Left lobe of liver (tissue), 2 donors: Measurements from ENCODE around the gene ITPKB. TPM values are rescaled to one million over a fixed set of nuclear protein-coding genes. Genes with fewer than 3 reads are reported as not detected.
A peak's percentile ranks its signal among the peaks of the same experiment; 100 is the strongest.

ENCODE experiments used
- ATAC-seq: fragments of 200-7000 bp; cut with Tn5 transposase; one replicate; pipeline ENCODE4 v1.9.1; 2020; ENCODE audit warnings: mild to moderate bottlenecking, moderate library complexity
- DNase-seq: peaks from one replicate; pipeline ENCODE4 v3.0.0-alpha.2; 2020; ENCODE audit warnings: low spot score
- total RNA-seq: library from RNA; stranded (reverse); gene quantifications from one replicate; pipeline ENCODE4 v1.2.1, GENCODE V29; 2021
- donor health status: DM: no; HTN: no; CAD: no; lungs with moderate emphysema.
- donor health status: DM: no; HTN: yes; CAD: no.

The ITPKB gene
- total RNA-seq, 1 donor from 2014 or later, result 3.1 TPM

DNA sequence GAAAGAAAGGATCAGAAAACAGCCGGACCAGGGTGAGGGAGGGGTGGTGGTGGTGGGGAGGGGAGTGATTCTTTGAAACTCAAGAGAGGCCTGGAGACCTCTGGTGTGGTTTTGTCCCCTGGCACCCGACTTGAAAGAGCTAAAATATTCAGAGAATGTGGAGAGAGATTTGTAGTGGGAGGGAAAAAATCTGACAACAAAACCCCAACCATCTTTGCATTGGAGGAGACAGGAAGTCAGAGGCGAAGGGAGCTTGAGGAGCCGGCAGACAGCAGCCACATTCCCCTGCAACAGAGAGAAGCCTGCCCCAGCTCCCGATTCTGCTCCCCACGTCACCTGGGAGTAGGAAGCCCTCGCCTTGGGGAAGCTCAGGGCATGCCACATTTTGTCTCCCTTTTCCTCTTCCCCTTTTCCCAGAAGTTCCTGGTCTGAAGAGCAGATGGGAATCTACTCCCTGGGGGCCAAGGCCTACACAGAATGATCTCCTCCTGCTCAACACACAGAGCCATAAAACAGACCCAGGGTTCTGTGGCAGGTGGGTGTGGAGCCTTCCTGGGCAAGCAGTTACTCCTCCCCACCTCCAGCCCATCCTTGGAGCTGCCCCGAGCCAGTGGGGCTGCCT is 84.9 kb downstream of the ITPKB start:
- no peak for ATAC-seq
- DNase-seq, result no peak

- no peak for DNase-seq
- ATAC-seq, result no peak
These were observed 85.7 kb downstream of the ITPKB start for GRCh38 chr1:226653311-226653921.

- DNase-seq, result no peak
These were observed 86.5 kb downstream of the ITPKB start for GRCh38 chr1:226652613-226653012.

GRCh38 chr1:226651732-226652105 is 87.4 kb downstream of the ITPKB start:
- no peak for ATAC-seq
- DNase-seq, result no peak

More at GRCh38 chr1:226652613-226653012, 86.5 kb downstream of the ITPKB start:
- no peak for ATAC-seq

GRCh38 chr1:226651041-226651731 is 87.9 kb downstream of the ITPKB start:
- no peak for ATAC-seq
- no peak for DNase-seq

GRCh38 chr1:226650236-226650841 is 88.7 kb downstream of the ITPKB start:
- ATAC-seq (no peak), DNase-seq (no peak)

DNA sequence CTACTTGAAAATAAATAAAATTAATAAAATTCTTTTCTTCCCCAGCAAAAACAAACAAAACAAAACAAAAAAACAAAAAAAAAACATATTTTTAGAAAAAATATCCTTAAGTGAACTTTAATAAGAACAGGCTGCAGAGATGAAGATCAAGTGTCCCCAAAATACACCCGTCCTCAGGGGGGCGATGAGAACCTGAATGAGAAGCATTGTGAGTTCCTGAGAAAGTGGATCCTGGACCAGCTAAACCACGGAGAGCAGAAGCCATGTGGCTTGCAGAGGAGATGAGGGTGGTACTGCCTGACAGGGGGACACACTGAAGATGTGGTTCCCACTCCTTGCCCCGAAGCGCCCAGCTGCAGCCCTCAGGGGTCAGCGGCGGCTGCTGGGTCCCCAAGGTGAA is 89.3 kb downstream of the ITPKB start:
- DNase-seq (no peak), ATAC-seq (peak; percentile 36)

DNA sequence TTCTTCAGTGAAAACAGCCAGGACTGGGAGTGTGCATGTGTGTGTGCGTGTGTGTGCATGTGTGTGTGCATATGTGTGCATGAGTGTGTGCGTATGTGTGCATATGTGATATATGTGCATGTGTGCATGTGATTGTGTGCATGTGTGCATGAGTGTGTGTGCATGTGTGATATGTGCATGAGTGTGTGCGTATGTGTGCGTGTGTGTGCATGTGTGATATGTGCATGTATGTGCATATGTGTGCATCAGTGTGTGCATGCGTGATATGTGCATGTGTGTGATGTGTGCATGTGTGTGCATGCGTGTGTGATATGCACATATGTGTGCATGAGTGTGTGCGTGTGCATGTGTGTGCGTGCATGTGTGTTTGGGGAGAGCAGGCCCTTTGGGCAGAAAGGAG is 89.8 kb downstream of the ITPKB start:
- DNase-seq (no peak), ATAC-seq (no peak)

DNA sequence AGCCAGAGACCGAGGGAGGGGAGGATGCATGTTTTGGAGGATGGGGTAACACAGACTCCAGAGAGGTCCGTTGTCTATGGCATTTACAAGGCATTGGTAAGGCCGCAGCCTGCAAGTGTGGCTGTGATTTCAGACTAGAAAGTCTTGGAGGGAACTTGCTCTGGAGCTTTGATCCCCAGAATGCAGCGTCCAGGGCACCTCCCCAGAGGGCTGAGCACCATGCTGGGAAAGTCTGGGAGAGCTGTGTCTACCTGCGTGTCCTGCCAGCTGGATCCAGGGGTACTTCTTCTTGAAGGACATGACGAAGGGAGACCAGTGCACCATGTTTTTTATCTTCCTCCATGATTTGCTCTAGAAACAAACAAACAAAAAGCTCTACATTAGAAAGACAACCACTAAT is 90.7 kb downstream of the ITPKB start:
- DNase-seq, result no peak
- ATAC-seq, result no peak

DNA sequence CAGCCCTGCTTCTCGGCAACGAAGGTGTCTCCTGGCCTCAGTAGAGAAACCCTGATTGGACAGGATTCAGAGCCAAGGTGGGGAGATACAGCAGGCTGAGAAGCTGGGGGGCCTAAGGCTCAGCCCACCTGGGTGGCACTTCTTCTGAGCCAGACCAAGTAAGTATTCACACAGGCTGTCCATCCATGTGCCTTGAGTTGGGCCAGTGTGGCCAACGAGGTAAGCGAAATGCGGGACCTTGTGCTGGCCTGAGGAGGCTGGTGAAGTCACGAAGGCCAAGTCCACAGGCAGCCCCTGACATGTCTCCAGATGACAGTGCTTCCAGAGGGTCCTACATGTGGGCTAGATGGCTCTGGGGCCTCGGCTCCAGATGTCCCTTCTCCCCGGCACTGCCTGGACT is 91.4 kb downstream of the ITPKB start:
- ATAC-seq (no peak), DNase-seq (no peak)

GRCh38 chr1:226646870-226647449 is 92.1 kb downstream of the ITPKB start:
- DNase-seq, result no peak
- no peak for ATAC-seq

DNA sequence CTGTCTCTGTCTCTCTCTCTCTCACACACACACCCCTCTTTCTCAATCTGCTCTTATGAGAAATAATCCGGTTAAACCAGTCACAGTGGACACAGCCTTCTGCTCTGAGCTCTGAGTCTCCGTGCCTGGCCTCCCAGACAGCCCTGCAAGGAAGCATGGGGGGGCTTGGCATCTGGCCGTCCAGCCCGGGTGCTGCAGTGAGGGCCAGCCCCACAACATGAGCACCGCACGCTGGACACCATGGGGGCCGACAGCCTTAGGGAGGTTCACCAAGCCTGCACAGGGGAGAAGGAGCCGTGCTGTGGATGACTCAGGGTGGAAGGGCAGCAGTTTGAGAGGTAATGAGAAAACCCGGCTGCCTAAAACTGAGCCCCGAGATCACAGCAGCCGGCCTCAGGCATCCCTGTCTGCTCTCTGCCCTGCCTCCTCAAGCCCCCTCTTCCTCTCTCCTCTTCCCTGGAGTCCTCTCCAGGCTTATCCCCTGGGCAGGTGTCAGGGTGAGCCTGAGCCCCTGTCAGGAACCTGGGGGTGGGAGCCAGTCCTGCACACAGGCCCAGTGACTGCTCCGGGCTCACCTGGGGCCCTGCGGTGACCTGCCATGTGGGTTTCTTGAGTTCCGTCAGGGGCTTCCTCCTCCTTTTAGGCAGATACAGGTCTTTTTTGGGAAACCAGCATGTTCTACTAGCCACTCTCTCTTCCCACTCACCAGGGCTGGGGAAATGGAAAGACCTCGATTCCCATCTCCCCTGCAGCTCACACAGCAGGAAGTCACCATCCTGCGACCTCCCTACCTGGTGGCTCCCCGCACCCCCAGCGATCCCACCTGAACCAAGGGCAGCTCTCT is 92.8 kb downstream of the ITPKB start:
- DNase-seq (no peak), ATAC-seq (no peak)

DNA sequence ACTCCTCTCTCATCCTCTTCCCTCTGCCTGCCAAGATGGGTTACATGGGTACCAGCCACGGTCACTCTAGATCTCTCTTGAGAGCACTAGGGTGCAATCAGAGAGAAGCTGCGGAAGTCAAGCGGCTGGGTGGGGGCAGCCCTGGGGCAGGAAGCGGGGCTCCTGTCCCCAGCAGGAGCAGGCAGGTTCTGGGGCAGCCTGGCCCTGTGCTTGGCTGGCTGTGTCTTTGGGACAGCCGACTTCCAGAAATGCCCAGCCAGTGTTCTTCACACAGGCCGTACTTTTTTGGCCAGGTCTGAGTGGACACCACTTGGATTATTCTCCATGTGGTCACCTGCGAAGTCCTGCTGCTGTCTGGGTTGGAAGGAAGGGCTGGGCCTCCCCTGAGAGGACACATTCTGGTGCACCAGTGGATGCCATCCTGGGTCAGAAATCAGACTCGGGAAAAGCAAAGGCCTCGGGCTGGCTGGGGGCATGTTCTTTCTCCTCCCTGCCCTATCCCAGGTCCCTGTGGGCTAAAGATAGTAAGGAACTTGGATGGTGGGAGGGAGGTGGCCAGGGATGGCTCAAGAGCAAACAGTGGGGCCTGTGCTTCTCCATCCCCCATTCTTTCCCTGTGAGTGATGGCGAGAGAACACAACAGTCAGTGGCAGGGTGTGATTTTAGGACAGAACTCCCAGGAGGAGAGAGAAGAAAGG is 93.7 kb downstream of the ITPKB start:
- ATAC-seq, result no peak
- DNase-seq, result no peak

GRCh38 chr1:226644541-226645176 is 94.4 kb downstream of the ITPKB start:
- ATAC-seq, result no peak
- no peak for DNase-seq

DNA sequence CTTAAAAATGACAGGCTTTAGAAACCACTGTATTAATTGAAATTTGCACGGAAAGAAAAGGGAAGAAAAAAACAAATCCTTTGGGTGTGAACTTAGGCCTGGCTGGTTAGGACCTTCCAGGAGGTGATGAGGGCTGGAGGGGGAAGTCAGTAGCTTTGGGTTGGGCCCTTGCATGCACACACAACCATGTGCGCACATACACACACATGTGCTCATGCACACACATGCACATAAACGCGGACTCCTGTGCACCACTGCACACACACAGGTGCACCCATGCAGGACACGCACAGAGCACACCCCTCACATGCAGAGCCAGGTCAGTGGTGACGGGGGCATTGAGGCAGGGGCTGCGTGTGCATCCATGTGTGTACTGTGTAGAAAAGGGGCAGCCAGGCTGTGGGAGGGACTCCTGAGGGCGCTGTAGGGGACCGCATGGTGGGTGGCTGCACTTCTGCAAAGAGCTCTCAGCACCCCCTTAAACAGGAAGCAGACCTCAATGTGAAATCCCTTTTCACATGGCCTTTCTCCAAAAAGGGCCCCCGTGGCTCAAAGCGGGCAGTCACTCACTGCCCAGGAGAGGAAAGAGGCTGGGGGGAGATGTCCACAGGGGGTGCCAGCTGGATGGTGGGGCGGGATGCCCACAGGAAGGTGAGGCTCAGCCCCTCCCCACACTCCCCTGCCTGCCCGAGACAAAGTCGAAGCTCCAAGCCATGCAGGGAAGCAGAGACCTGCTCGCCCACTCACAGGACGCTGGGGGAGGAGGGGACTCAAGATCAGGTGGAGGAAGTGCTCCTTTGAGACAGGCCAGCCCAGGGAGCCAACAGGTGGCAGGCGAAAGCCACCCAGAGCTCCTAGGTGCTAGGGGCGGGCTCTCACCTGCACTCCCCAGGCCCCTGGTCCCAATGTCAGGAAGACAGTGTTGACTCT is 95.2 kb downstream of the ITPKB start:
- no peak for DNase-seq
- ATAC-seq, result no peak

DNA sequence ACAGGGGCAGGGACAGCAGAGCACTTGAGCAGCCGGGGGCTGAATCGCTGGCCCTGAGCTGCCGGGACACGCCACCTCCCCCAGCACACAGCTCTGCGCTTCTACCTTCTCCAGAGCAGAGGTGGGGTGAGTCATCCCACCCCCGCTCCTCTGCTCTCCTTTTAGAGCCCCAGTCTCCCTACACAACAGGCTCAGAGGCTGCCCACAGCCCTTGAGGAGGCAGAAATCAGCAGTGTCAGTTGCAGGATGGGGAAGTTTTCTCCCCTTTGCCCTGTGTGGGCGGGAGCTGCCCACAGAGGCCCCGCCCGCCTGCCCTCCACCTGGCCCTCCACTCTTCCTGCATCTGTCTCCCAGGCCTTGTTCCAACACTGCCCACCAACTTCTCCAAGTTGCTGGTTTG is 95.9 kb downstream of the ITPKB start:
- no peak for DNase-seq
- peak; percentile 37 for ATAC-seq

DNA sequence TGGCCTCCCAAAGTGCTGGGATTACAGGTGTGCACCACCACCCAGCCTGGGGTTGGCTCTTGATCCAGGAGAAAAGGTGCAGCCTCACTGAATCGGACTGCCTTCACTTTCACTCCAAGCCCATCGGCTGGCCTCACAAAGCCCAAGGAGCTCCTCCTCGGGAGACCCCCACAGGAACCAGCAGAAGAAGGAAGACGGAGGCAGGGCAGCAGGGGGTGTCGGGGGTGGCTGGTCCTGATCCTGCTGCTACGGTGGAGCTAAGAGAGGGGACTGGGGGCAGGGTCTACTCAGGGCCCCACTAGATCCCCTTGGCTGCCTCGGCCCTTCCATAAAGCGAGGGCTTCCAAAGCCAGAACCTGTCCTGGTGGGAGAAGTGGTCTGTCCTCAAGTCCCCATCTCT is 96.7 kb downstream of the ITPKB start:
- ATAC-seq, result no peak
- DNase-seq, result no peak

DNA sequence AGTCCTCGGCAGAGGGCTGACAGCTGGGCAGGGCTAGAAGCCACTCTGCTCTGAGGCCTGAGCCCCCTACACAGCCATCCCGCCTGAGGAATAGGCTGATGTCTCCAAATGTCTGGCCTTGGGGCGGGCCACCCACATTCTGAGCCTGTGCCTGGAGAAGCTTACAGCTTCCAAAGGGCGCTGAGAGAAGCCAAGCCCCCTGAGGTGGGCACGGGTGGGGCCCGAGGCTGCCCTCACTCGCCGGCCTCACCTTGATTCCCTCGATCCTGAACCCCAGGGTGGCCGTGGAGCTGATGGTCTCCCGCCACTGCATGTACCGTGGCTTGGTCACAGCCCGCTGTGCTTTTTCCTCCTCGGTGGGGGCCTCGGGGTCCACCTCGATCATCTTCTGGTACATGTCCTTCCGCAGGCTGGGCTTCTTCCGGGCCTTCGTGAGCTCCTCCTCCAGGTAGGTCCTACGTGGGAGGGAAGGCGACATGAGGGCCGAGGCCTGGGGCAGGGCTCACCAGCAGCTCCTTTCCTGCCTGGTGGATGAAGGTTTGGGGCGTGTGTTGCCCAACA is 97.3 kb downstream of the ITPKB start:
- DNase-seq (no peak), ATAC-seq (no peak)
